ENCODE data around the gene COPG2. TPM values are rescaled to one million over a fixed set of nuclear protein-coding genes. Genes with fewer than 3 reads are reported as not detected.

Gene COPG2
- total and polyA plus RNA-seq, 9 donors: 23.8 to 64.1 (median 42.3) TPM

- DNase-seq: no peak
- no peaks in the 10 kb centered on the region for H3K36me3 ChIP-seq
- H3K4me1 ChIP-seq (ENCODE audit: insufficient read depth): peaks cover 5% of the 10 kb centered on the region
- WGBS, 3 donors: 21 to 25% (median 23%) methylated on average over 10 of the region's 10 CpGs
- peak overlapping the region in 1 of 2 donors; percentile 28 for H3K27ac ChIP-seq
- H3K4me3 ChIP-seq: no peak overlapping the region
- H3K27me3 ChIP-seq: no peaks in the 10 kb centered on the region
- no peak for TF ChIP-seq POLR2A (IDR thresholded peaks at IDR 0.05)
- TF ChIP-seq, protein P1, sequence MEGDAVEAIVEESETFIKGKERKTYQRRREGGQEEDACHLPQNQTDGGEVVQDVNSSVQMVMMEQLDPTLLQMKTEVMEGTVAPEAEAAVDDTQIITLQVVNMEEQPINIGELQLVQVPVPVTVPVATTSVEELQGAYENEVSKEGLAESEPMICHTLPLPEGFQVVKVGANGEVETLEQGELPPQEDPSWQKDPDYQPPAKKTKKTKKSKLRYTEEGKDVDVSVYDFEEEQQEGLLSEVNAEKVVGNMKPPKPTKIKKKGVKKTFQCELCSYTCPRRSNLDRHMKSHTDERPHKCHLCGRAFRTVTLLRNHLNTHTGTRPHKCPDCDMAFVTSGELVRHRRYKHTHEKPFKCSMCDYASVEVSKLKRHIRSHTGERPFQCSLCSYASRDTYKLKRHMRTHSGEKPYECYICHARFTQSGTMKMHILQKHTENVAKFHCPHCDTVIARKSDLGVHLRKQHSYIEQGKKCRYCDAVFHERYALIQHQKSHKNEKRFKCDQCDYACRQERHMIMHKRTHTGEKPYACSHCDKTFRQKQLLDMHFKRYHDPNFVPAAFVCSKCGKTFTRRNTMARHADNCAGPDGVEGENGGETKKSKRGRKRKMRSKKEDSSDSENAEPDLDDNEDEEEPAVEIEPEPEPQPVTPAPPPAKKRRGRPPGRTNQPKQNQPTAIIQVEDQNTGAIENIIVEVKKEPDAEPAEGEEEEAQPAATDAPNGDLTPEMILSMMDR (IDR thresholded peaks at IDR 0.05): no peak
- no peak for TF ChIP-seq EP300 (IDR thresholded peaks at IDR 0.05)
- no peaks in the 10 kb centered on the region for H3K9me3 ChIP-seq
- intact Hi-C loops (cut with DNase I): no loop called here
These were observed 179.2 kb downstream of the COPG2 start for GRCh38 chr7:130489140-130489983.

- DNase-seq: no peak
- intact Hi-C loops (cut with DNase I): no loop called here
- peaks cover 5% of the 10 kb centered on the region for H3K4me1 ChIP-seq (ENCODE audit: insufficient read depth)
- no peak for TF ChIP-seq POLR2A (IDR thresholded peaks at IDR 0.05)
- TF ChIP-seq, protein P1 (IDR thresholded peaks at IDR 0.05): no peak
- no peak for TF ChIP-seq EP300 (IDR thresholded peaks at IDR 0.05)
- H3K27ac ChIP-seq: peak overlapping the region in 1 of 2 donors; percentile 35
- no peaks in the 10 kb centered on the region for H3K36me3 ChIP-seq
- no peak overlapping the region for H3K4me3 ChIP-seq
- no peaks in the 10 kb centered on the region for H3K27me3 ChIP-seq
- H3K9me3 ChIP-seq: no peaks in the 10 kb centered on the region
- WGBS, 3 donors: 55 to 63% (median 59%) methylated on average over 7 of the region's 7 CpGs
These were observed 180.0 kb downstream of the COPG2 start for GRCh38 chr7:130488392-130489139.

- H3K9me3 ChIP-seq: no peaks in the 10 kb centered on the region
- H3K27me3 ChIP-seq: no peaks in the 10 kb centered on the region
- H3K4me3 ChIP-seq: peak overlapping the region; percentile 41
- DNase-seq: no peak
- peak overlapping the region; percentile 19 to 86 for H3K27ac ChIP-seq
- 39 to 55% (median 54%) methylated on average over 6 of the region's 6 CpGs for WGBS, 3 donors
- intact Hi-C loops (cut with DNase I): no loop called here
- H3K36me3 ChIP-seq: no peaks in the 10 kb centered on the region
- peaks cover 5% of the 10 kb centered on the region for H3K4me1 ChIP-seq (ENCODE audit: insufficient read depth)
- TF ChIP-seq POLR2A (IDR thresholded peaks at IDR 0.05) (no peak), EP300 (IDR thresholded peaks at IDR 0.05) (no peak)
- TF ChIP-seq, protein P1 (IDR thresholded peaks at IDR 0.05): no peak
These were observed 181.6 kb downstream of the COPG2 start for GRCh38 chr7:130486954-130487436.

- H3K36me3 ChIP-seq: no peaks in the 10 kb centered on the region
- H3K4me1 ChIP-seq (ENCODE audit: insufficient read depth): peaks cover 5% of the 10 kb centered on the region
- H3K4me3 ChIP-seq: peak overlapping the region; percentile 41
- peak overlapping the region; percentile 19 to 86 for H3K27ac ChIP-seq
- DNase-seq: peak; percentile 80 to 90 (median 85)
- H3K27me3 ChIP-seq: no peaks in the 10 kb centered on the region
- TF ChIP-seq POLR2A (IDR thresholded peaks at IDR 0.05) (no peak), EP300 (IDR thresholded peaks at IDR 0.05) (no peak)
- TF ChIP-seq, protein P1 (IDR thresholded peaks at IDR 0.05): peak; percentile 39 to 74 (median 65)
- WGBS, 3 donors: 25 to 46% (median 26%) methylated on average over 39 to 67 of the region's 67 CpGs
- no peaks in the 10 kb centered on the region for H3K9me3 ChIP-seq
- intact Hi-C loops (cut with DNase I): no loop called here
These were observed 182.2 kb downstream of the COPG2 start for GRCh38 chr7:130486114-130486953.
